Mammary epithelial cell (primary cell): ENCODE data around the gene DRGX.

ENCODE experiments used
- EZH2 ChIP-seq: IDR thresholded peaks from 2 replicates; pipeline ENCODE4 v1.6.1; 2012; ENCODE audit warnings: low read length, inconsistent platforms, borderline replicate concordance
- TF ChIP-seq, protein P1 (sequence below), 2 donors: IDR thresholded peaks in 1 of 2; conservative IDR thresholded peaks in 1 of 2; 2 replicates each; pipeline ENCODE4 v1.5.1; 2011 to 2012; ENCODE audit warnings: inconsistent platforms in 2 of 2, low read length in 2 of 2, mild to moderate bottlenecking in 2 of 2, control low read depth in 1 of 2, low read depth in 1 of 2; ENCODE audit not compliant: insufficient read depth in 1 of 2; ENCODE audit errors: extremely low read depth in 1 of 2

DNA sequence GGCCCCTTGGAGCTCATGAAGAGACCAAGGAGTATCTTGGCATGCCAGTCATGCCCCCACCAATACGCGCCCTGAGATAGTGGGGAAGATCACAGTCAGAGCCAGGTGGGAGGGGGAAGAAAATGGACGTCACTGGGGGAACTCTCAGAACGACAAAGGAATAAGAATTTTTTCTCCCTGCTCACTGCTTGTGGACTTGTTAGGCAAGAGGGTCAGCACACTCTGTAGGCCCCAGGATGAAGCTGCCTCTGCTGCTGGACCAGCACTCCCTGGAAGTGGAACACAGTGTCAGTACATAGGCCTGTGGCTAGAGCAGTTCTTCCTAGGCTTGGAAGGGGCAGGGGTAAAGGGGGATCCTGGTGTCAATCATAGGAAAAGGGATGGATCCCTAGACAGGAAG lies 46.5 kb downstream of the DRGX start:
- TF ChIP-seq, protein P1, sequence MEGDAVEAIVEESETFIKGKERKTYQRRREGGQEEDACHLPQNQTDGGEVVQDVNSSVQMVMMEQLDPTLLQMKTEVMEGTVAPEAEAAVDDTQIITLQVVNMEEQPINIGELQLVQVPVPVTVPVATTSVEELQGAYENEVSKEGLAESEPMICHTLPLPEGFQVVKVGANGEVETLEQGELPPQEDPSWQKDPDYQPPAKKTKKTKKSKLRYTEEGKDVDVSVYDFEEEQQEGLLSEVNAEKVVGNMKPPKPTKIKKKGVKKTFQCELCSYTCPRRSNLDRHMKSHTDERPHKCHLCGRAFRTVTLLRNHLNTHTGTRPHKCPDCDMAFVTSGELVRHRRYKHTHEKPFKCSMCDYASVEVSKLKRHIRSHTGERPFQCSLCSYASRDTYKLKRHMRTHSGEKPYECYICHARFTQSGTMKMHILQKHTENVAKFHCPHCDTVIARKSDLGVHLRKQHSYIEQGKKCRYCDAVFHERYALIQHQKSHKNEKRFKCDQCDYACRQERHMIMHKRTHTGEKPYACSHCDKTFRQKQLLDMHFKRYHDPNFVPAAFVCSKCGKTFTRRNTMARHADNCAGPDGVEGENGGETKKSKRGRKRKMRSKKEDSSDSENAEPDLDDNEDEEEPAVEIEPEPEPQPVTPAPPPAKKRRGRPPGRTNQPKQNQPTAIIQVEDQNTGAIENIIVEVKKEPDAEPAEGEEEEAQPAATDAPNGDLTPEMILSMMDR (conservative IDR thresholded peaks at IDR 0.05 in 1 of 2, IDR thresholded peaks at IDR 0.05 in 1 of 2; ENCODE audit: extremely low read depth in 1 of 2, insufficient read depth in 1 of 2, low read depth in 1 of 2, low read length in 2 of 2), result no peak
- no peak for TF ChIP-seq EZH2
